Measurements from ENCODE around the gene CCDC106.

Gene CCDC106

DNA sequence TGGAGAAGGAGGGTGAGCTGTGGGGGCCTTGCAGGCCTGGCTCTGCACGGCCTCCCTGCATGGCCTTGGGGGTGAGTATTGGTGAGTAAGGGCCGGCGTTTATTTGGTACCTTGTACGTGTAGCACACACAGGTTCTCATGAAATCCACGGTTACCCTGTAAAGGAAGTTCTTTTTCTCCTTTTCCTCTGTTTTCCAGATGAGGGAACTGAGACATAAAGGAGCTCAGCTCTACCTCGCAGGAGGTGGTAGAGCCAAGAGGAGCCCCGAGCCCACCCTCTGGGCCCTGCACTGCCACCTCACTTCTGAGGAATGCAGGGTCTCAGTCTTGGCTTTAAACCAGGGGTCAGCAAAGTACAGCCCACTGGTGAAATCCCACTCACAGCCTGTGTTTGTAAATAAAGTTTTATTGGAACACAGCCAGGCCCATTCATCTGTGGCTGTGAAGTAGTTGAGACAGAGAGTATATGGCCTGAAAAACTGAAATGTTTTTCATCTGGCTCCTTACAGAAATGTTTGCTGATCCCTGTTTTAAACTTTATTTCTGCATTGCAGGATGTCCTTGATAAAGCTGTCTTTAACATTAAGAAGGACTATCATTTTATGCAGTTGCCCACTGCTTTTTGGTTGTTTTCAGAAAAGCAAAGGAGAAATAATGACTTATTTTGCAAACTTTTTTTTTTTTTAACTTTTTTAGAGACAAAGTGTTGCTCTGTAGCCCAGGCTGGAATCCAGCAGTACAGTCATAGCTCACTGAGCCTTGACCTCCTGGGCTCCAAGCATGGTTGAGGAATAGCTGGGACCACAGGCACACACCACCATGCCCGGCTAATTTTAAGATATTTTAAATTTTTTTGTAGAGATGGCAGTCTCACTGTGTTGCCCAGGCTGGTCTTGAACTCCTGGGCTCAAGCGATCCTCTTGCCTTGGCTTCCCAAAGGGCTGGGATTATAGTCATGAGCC is 33.4 kb downstream of the CCDC106 start:
- no peak for DNase-seq (ENCODE audit: low read depth in 2 of 2)
- TF ChIP-seq, protein P1, sequence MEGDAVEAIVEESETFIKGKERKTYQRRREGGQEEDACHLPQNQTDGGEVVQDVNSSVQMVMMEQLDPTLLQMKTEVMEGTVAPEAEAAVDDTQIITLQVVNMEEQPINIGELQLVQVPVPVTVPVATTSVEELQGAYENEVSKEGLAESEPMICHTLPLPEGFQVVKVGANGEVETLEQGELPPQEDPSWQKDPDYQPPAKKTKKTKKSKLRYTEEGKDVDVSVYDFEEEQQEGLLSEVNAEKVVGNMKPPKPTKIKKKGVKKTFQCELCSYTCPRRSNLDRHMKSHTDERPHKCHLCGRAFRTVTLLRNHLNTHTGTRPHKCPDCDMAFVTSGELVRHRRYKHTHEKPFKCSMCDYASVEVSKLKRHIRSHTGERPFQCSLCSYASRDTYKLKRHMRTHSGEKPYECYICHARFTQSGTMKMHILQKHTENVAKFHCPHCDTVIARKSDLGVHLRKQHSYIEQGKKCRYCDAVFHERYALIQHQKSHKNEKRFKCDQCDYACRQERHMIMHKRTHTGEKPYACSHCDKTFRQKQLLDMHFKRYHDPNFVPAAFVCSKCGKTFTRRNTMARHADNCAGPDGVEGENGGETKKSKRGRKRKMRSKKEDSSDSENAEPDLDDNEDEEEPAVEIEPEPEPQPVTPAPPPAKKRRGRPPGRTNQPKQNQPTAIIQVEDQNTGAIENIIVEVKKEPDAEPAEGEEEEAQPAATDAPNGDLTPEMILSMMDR (IDR thresholded peaks at IDR 0.05; ENCODE audit: low read depth, low read length): no peak
- H3K4me3 ChIP-seq (replicated peaks in 1 of 2; ENCODE audit: low read depth in 2 of 2, low read length in 2 of 2): no peak overlapping the region

DNA sequence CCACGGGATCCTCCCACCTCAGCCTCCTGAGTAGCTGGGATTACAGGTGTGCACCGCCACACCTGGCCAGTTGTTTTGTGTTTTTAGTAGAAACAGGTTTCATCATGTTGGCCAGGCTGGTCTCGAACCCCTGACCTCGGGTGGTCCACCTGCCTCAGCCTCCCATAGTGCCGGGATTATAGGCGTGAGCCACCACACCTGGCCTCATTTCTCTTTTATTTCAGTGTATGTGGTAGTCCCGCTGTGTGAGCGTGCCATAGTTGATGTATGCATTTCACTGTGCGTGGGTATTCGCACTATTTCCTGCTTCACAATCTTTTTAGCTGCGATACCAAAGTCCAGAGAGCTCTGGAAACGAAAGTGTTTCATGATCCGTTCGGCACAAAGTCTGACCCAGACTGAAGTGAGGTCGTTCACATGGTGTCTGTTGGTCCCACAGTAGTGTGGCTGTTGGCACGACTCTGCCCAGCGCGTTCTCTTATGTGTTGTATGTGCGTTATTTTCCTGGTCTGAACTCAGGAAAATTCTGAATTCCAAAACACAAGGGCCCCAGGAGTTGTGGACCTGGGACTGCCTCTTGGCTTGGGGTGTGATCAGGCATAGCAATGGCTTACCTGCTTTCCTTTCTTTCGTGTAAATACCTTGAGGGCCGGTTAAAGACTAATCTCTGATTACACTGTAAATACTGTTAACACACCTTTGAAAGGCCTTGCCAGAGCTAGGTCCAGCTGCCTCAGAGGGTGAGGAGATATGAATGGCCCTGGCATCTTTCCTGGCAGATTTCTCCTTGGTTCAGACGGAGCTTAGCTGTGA is 35.6 kb downstream of the CCDC106 start:
- no peak overlapping the region for H3K4me3 ChIP-seq (replicated peaks in 1 of 2; ENCODE audit: low read depth in 2 of 2, low read length in 2 of 2)
- TF ChIP-seq, protein P1 (IDR thresholded peaks at IDR 0.05; ENCODE audit: low read depth, low read length): no peak
- DNase-seq (ENCODE audit: low read depth in 2 of 2): no peak

DNA sequence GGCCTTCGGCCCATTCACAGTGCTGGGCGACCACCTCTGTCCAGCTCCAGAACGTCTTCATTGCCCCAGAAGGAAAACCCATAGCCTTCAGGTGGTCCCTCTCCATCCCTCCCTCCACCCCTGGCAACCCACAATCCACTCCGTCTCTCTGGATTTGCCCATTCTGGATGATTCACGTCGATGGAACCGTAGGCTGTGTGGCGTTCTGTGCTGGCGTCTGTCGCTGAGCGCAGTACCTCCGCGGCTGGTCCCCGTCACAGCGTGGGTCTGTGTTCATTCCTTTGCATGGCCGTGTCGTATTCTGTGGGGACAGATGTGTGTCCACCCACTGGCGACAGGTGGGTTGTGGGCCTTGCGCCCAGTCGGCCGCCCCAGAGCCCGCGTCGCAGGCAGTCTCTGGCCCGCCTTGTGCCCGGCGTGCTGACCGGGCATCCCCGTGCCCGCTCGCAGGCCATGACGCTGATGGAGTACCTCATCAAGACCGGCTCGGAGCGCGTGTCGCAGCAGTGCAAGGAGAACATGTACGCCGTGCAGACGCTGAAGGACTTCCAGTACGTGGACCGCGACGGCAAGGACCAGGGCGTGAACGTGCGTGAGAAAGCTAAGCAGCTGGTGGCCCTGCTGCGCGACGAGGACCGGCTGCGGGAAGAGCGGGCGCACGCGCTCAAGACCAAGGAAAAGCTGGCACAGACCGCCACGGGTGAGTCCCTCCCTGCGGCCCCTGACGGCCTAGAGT is 37.1 kb downstream of the CCDC106 start:
- TF ChIP-seq, protein P1 (IDR thresholded peaks at IDR 0.05; ENCODE audit: low read depth, low read length): no peak
- no peak overlapping the region for H3K4me3 ChIP-seq (replicated peaks in 1 of 2; ENCODE audit: low read depth in 2 of 2, low read length in 2 of 2)
- DNase-seq (ENCODE audit: low read depth in 2 of 2): no peak

DNA sequence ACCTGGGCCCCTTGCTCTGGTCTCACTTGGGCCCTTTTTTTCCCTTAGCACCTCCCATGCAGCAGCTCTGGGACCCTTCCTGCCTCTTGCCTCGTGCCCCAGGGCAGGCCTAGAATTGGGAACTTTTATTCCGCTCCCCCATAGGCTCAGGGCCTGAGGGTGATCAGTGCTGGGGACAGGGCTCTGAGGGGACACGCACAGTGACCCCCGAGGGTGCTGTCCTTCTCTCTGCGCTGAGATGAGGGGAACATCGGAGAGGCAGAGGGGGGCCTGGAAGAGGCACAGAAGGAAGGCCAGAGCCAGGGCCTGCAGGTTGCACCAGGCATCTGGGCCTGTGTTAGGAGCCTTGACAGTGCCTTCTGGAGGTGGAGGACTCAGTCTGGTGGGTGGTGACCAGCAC is 37.8 kb downstream of the CCDC106 start:
- TF ChIP-seq, protein P1 (IDR thresholded peaks at IDR 0.05; ENCODE audit: low read depth, low read length): no peak
- H3K4me3 ChIP-seq (replicated peaks in 1 of 2; ENCODE audit: low read depth in 2 of 2, low read length in 2 of 2): no peak overlapping the region
- no peak for DNase-seq (ENCODE audit: low read depth in 2 of 2)

DNA sequence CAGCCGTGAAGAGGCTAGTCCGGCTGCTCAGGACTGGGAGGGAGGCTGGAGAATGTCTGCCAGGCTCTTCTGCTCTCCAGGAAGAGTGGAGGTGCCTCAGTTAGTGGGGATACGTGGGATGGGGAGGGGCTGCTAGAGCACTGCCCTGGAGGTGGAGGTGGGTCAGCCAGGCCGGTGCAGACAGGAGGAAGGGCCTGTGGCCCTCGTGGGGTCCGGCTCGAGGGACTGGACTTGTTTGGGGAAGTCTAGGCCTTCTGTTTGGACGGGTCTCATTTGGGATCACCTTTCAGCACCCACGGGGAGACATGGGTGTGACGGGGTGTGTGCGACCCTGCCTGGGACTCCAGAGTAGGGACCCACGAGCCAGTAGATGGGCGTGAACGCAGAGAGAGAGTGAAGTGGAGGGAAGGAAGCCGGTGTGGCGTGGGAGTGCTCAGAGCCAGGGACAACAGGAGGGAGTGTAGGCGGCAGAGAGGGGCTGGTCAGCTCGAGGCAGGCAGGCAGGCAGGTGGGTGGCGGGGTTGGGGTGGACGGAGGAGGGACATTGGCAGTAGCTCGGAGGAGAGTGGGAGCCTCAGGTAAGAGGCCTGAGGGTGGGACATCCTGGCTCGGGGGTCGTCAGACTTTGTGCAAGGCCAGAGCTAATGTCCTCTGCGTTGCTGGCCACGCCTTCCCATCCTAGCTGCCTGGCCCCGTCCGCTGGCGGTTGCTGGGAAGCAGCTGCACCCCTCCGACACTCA is 38.5 kb downstream of the CCDC106 start:
- no peak overlapping the region for H3K4me3 ChIP-seq (replicated peaks in 1 of 2; ENCODE audit: low read depth in 2 of 2, low read length in 2 of 2)
- DNase-seq (ENCODE audit: low read depth in 2 of 2): no peak
- TF ChIP-seq, protein P1 (IDR thresholded peaks at IDR 0.05; ENCODE audit: low read depth, low read length): no peak

Measured in cardiac fibroblast (primary cell).